Activated CD4-positive, alpha-beta memory T cell treated with anti-CD3 and anti-CD28 coated beads for 36 hours (primary cell): Measurements from ENCODE around the gene ADAM10. TPM values are rescaled to one million over a fixed set of nuclear protein-coding genes. Genes with fewer than 3 reads are reported as not detected.

ENCODE experiments used
- CTCF ChIA-PET: fragments of 350-600 bp; sonication (Branson Sonifier 250); formaldehyde crosslinking; loops from one replicate; lab custom pipeline; 2021; ENCODE audit warnings: antibody characterized with exemption, inconsistent platforms; lab: Charles Lee
- POLR2A ChIA-PET: fragments of 350-600 bp; sonication (Branson Sonifier 250); formaldehyde crosslinking; loops from one replicate; lab custom pipeline; 2021; ENCODE audit warnings: antibody characterized with exemption; lab: Charles Lee
- DNase-seq: peaks from one replicate; pipeline ENCODE4 v3.0.0-alpha.2; 2020
- H3K27ac Mint-ChIP-seq: one replicate; pipeline ENCODE4 v1.8.0; 2021; ENCODE audit warnings: mixed read lengths
- H3K27me3 Mint-ChIP-seq: one replicate; pipeline ENCODE4 v1.8.0; 2021; ENCODE audit warnings: mixed read lengths
- H3K36me3 Mint-ChIP-seq: one replicate; pipeline ENCODE4 v1.8.0; 2021; ENCODE audit warnings: mixed read lengths
- H3K4me1 Mint-ChIP-seq: one replicate; pipeline ENCODE4 v1.8.0; 2021; ENCODE audit warnings: low read depth, mixed read lengths
- H3K4me3 Mint-ChIP-seq: one replicate; pipeline ENCODE4 v1.8.0; 2021; ENCODE audit warnings: mild to moderate bottlenecking, mixed read lengths
- H3K9me3 Mint-ChIP-seq: one replicate; pipeline ENCODE4 v1.8.0; 2021; ENCODE audit warnings: mixed read lengths
- intact Hi-C: fragments of 100-400 bp; cut with micrococcal nuclease; formaldehyde crosslinking; loops from one replicate; pipeline ENCODE4 v1.15.1; 2023
- total RNA-seq, 2 experiments: library from RNA; stranded (reverse); gene quantifications; one replicate each; pipeline ENCODE4 v1.2.3, GENCODE V29; 2021

ADAM10 gene
- total RNA-seq, 2 experiments from 2014 or later, result 80.1 to 82.3 TPM

- POLR2A ChIA-PET, result no interaction called here
- H3K36me3 Mint-ChIP-seq, result peaks cover 4% of the 10 kb centered on the region
- H3K9me3 Mint-ChIP-seq, result no peaks in the 10 kb centered on the region
- peaks cover 66% of the 10 kb centered on the region for H3K4me1 Mint-ChIP-seq
- DNase-seq, result no peak
- CTCF ChIA-PET, result interaction anchor here (1.2 kb wide), 1 partner anchor 9 kb away, joined by 4 read pairs; no protein-coding TSS in a partner anchor
- H3K27ac Mint-ChIP-seq, result no peak overlapping the region
- intact Hi-C loops, result no loop called here
- no peaks in the 10 kb centered on the region for H3K27me3 Mint-ChIP-seq
- no peak overlapping the region for H3K4me3 Mint-ChIP-seq
These were observed 12.2 kb downstream of the ADAM10 start for GRCh38 chr15:58737298-58737697.

GRCh38 chr15:58736018-58736643, 13.4 kb downstream of the ADAM10 start:
- POLR2A ChIA-PET, result no interaction called here
- no peak overlapping the region for H3K4me3 Mint-ChIP-seq
- CTCF ChIA-PET, result interaction anchor here (1.2 kb wide), 1 partner anchor 11 kb away, joined by 4 read pairs; no protein-coding TSS in a partner anchor
- intact Hi-C loops, result no loop called here
- peaks cover 63% of the 10 kb centered on the region for H3K4me1 Mint-ChIP-seq
- H3K36me3 Mint-ChIP-seq, result peaks cover 11% of the 10 kb centered on the region
- H3K9me3 Mint-ChIP-seq, result peaks cover 6% of the 10 kb centered on the region
- no peak for DNase-seq
- no peak overlapping the region for H3K27ac Mint-ChIP-seq
- no peaks in the 10 kb centered on the region for H3K27me3 Mint-ChIP-seq

GRCh38 chr15:58734859-58735258, 14.6 kb downstream of the ADAM10 start:
- Mint-ChIP-seq H3K36me3 (peaks cover 11% of the 10 kb centered on the region), H3K27ac (no peak overlapping the region), H3K4me1 (peaks cover 65% of the 10 kb centered on the region), H3K9me3 (peaks cover 6% of the 10 kb centered on the region), H3K4me3 (no peak overlapping the region), H3K27me3 (no peaks in the 10 kb centered on the region)
- CTCF ChIA-PET, result no interaction called here
- DNase-seq, result no peak
- POLR2A ChIA-PET, result interaction anchor here (0.6 kb wide), 1 partner anchor 195 kb away, joined by 3 read pairs; no protein-coding TSS in a partner anchor
- intact Hi-C loops, result no loop called here

GRCh38 chr15:58732625-58733363, 16.7 kb downstream of the ADAM10 start:
- no peak for DNase-seq
- POLR2A ChIA-PET, result no interaction called here
- CTCF ChIA-PET, result no interaction called here
- no peaks in the 10 kb centered on the region for H3K27me3 Mint-ChIP-seq
- H3K4me3 Mint-ChIP-seq, result no peak overlapping the region
- H3K4me1 Mint-ChIP-seq, result peaks cover 56% of the 10 kb centered on the region
- H3K27ac Mint-ChIP-seq, result no peak overlapping the region
- intact Hi-C loops, result no loop called here
- peaks cover 15% of the 10 kb centered on the region for H3K36me3 Mint-ChIP-seq
- peaks cover 6% of the 10 kb centered on the region for H3K9me3 Mint-ChIP-seq

- Mint-ChIP-seq H3K4me1 (peaks cover 49% of the 10 kb centered on the region), H3K4me3 (no peak overlapping the region), H3K9me3 (peaks cover 6% of the 10 kb centered on the region), H3K27me3 (no peaks in the 10 kb centered on the region), H3K36me3 (peaks cover 15% of the 10 kb centered on the region), H3K27ac (no peak overlapping the region)
- DNase-seq, result no peak
- CTCF ChIA-PET, result no interaction called here
- POLR2A ChIA-PET, result no interaction called here
- intact Hi-C loops, result no loop called here
These were observed 17.6 kb downstream of the ADAM10 start for GRCh38 chr15:58731756-58732535.

- peaks cover 3% of the 10 kb centered on the region for H3K9me3 Mint-ChIP-seq
- no peak overlapping the region for H3K4me3 Mint-ChIP-seq
- POLR2A ChIA-PET, result interaction anchor here (0.6 kb wide), 1 partner anchor 23 kb away, joined by 6 read pairs; no protein-coding TSS in a partner anchor
- H3K4me1 Mint-ChIP-seq, result peaks cover 29% of the 10 kb centered on the region
- DNase-seq, result no peak
- intact Hi-C loops, result no loop called here
- CTCF ChIA-PET, result no interaction called here
- H3K27me3 Mint-ChIP-seq, result no peaks in the 10 kb centered on the region
- H3K27ac Mint-ChIP-seq, result no peak overlapping the region
- H3K36me3 Mint-ChIP-seq, result peaks cover 8% of the 10 kb centered on the region
These were observed 22.6 kb downstream of the ADAM10 start for GRCh38 chr15:58726867-58727266.

- no peak overlapping the region for H3K27ac Mint-ChIP-seq
- no peaks in the 10 kb centered on the region for H3K27me3 Mint-ChIP-seq
- no peak overlapping the region for H3K4me3 Mint-ChIP-seq
- intact Hi-C loops, result no loop called here
- H3K9me3 Mint-ChIP-seq, result no peaks in the 10 kb centered on the region
- H3K4me1 Mint-ChIP-seq, result peaks cover 22% of the 10 kb centered on the region
- peaks cover 6% of the 10 kb centered on the region for H3K36me3 Mint-ChIP-seq
- DNase-seq, result no peak
- ChIA-PET POLR2A (interaction anchor here (1.1 kb wide), 1 partner anchor 24 kb away, joined by 3 read pairs; no protein-coding TSS in a partner anchor), CTCF (interaction anchor here (0.6 kb wide), 1 partner anchor 52 kb away, joined by 3 read pairs; no protein-coding TSS in a partner anchor)
These were observed 25.0 kb downstream of the ADAM10 start for GRCh38 chr15:58724466-58724865.

- DNase-seq, result no peak
- ChIA-PET POLR2A (no interaction called here), CTCF (interaction anchor here (0.6 kb wide), 1 partner anchor 74 kb away, joined by 4 read pairs; no protein-coding TSS in a partner anchor)
- intact Hi-C loops, result no loop called here
- H3K4me1 Mint-ChIP-seq, result peaks cover 5% of the 10 kb centered on the region
- no peaks in the 10 kb centered on the region for H3K9me3 Mint-ChIP-seq
- no peaks in the 10 kb centered on the region for H3K27me3 Mint-ChIP-seq
- peaks cover 4% of the 10 kb centered on the region for H3K36me3 Mint-ChIP-seq
- H3K27ac Mint-ChIP-seq, result no peak overlapping the region
- H3K4me3 Mint-ChIP-seq, result no peak overlapping the region
These were observed 32.1 kb downstream of the ADAM10 start for GRCh38 chr15:58717357-58717756.

- Mint-ChIP-seq H3K4me1 (peaks cover 4% of the 10 kb centered on the region), H3K4me3 (no peak overlapping the region), H3K27me3 (no peaks in the 10 kb centered on the region), H3K9me3 (no peaks in the 10 kb centered on the region), H3K36me3 (peaks cover 3% of the 10 kb centered on the region), H3K27ac (no peak overlapping the region)
- POLR2A ChIA-PET, result no interaction called here
- no peak for DNase-seq
- intact Hi-C loops, result no loop called here
- CTCF ChIA-PET, result no interaction called here
These were observed 33.5 kb downstream of the ADAM10 start for GRCh38 chr15:58716027-58716426.

- Mint-ChIP-seq H3K27me3 (no peaks in the 10 kb centered on the region), H3K4me1 (peaks cover 6% of the 10 kb centered on the region), H3K4me3 (no peak overlapping the region), H3K27ac (no peak overlapping the region), H3K36me3 (peaks cover 3% of the 10 kb centered on the region), H3K9me3 (no peaks in the 10 kb centered on the region)
- no peak for DNase-seq
- ChIA-PET POLR2A (no interaction called here), CTCF (no interaction called here)
- intact Hi-C loops, result no loop called here
These were observed 34.1 kb downstream of the ADAM10 start for GRCh38 chr15:58715266-58715917.

GRCh38 chr15:58710701-58711100, 38.8 kb downstream of the ADAM10 start:
- Mint-ChIP-seq H3K27ac (no peak overlapping the region), H3K4me3 (no peak overlapping the region), H3K36me3 (peaks cover 9% of the 10 kb centered on the region), H3K4me1 (peaks cover 27% of the 10 kb centered on the region), H3K27me3 (no peaks in the 10 kb centered on the region), H3K9me3 (no peaks in the 10 kb centered on the region)
- DNase-seq, result no peak
- intact Hi-C loops, result no loop called here
- POLR2A ChIA-PET, result no interaction called here
- CTCF ChIA-PET, result interaction anchor here (1.0 kb wide), 1 partner anchor 31 kb away, joined by 3 read pairs; no protein-coding TSS in a partner anchor
